PC-9 (cell line): ENCODE results near the gene PFN4.
A peak's percentile ranks its signal among the peaks of the same experiment; 100 is the strongest.

Experiments
- EZH2 ChIP-seq: fragments of 200-600 bp; sonication (generic); IDR thresholded peaks from 2 replicates; pipeline ENCODE4 v1.8.0; 2017; ENCODE audit warnings: antibody characterized with exemption, low read depth
- TF ChIP-seq, protein P1 (sequence below): fragments of 200-600 bp; sonication (generic); conservative IDR thresholded peaks from 2 replicates; pipeline ENCODE4 v1.6.1; 2017; ENCODE audit warnings: mixed run types, antibody characterized with exemption, mild to moderate bottlenecking, moderate library complexity

DNA sequence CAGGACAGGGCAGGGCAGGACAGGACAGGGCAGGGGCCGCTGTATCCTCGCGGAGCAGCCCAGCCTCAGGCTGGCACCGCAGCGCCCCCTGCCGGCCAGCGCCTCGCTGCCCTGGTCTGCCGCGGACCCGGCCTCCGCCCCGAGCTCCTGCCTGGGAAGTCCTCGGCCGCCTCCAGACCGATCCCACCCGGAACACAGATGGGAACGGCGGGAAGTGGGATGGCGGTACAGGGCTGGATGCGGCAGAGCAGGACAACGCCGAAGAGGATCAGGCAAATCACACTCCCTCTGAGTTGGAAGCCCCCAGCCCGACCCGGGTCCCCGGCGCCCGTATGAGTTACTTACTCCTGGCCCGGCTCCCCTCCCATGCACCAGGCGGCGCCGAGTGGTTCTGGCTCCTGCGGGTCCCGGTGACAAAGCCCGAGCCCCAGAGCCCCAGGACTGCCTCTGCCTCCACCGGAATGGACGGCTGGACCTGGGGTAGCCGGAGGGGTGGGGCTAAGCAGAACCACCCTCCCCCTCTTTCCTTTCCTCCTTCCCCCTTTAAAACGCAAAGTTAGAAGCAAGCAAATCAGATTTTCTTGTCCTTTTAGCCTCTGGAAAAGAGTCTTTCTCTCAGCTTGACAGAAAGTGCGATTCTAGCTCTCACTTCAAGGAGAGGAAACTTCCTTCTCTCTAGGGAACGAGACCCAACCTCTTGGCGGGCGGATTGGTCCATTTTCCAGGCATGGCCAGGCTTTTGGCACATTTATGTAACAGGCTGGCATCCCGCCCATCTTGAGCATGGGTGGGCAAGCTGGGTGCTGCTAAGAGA is 38.5 kb downstream of the PFN4 start, which contains the start of gene TP53I3:
- no peak for TF ChIP-seq EZH2
- TF ChIP-seq, protein P1, sequence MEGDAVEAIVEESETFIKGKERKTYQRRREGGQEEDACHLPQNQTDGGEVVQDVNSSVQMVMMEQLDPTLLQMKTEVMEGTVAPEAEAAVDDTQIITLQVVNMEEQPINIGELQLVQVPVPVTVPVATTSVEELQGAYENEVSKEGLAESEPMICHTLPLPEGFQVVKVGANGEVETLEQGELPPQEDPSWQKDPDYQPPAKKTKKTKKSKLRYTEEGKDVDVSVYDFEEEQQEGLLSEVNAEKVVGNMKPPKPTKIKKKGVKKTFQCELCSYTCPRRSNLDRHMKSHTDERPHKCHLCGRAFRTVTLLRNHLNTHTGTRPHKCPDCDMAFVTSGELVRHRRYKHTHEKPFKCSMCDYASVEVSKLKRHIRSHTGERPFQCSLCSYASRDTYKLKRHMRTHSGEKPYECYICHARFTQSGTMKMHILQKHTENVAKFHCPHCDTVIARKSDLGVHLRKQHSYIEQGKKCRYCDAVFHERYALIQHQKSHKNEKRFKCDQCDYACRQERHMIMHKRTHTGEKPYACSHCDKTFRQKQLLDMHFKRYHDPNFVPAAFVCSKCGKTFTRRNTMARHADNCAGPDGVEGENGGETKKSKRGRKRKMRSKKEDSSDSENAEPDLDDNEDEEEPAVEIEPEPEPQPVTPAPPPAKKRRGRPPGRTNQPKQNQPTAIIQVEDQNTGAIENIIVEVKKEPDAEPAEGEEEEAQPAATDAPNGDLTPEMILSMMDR = peak; percentile 96
